ENCODE measurements around the gene EPG5.

DNA sequence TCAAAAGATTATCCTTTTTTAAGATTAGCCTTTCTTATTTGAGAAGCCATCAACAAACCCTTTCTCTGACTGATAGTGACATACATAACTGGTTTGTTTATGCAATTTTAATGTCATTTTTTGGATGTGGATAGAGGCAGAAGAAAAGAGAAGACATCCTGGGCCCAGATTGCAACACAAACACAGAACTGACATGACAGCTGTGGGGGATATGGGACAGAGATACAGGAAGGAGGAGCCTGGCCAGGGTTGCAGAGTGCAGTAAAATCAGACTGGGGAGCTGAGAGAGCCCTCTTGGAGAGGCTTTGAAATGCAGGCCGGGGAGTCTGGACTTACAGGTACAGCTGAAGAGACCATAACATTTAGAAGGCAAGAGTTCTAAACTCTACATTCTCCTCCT, 76.5 kb downstream of the EPG5 start:
- TF ChIP-seq, protein P1, sequence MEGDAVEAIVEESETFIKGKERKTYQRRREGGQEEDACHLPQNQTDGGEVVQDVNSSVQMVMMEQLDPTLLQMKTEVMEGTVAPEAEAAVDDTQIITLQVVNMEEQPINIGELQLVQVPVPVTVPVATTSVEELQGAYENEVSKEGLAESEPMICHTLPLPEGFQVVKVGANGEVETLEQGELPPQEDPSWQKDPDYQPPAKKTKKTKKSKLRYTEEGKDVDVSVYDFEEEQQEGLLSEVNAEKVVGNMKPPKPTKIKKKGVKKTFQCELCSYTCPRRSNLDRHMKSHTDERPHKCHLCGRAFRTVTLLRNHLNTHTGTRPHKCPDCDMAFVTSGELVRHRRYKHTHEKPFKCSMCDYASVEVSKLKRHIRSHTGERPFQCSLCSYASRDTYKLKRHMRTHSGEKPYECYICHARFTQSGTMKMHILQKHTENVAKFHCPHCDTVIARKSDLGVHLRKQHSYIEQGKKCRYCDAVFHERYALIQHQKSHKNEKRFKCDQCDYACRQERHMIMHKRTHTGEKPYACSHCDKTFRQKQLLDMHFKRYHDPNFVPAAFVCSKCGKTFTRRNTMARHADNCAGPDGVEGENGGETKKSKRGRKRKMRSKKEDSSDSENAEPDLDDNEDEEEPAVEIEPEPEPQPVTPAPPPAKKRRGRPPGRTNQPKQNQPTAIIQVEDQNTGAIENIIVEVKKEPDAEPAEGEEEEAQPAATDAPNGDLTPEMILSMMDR (IDR thresholded peaks at IDR 0.05), result no peak
- no peak for TF ChIP-seq POLR2A (IDR thresholded peaks at IDR 0.05)
